Activated T-helper 2 cell treated with anti-CD3 and anti-CD28 coated beads, Interferon-gamma antibody, Interleukin-2, Interleukin-4, amounts not matched to agents 10 μg/mL and 5 μg/mL and 100 μg/mL, durations not matched to agents 14 hours and 24 hours and 36 hours (primary cell): ENCODE results near the gene GALT. TPM values are rescaled to one million over a fixed set of nuclear protein-coding genes. Genes with fewer than 3 reads are reported as not detected.

ENCODE experiments used
- DNase-seq: peaks from one replicate; pipeline ENCODE4 v3.0.0; 2021; ENCODE audit warnings: low spot score
- H3K27ac Mint-ChIP-seq: one replicate; pipeline ENCODE4 v1.8.0; 2021; ENCODE audit warnings: mixed read lengths
- H3K27me3 Mint-ChIP-seq: one replicate; pipeline ENCODE4 v1.8.0; 2021; ENCODE audit warnings: low read depth, mixed read lengths
- H3K36me3 Mint-ChIP-seq: one replicate; pipeline ENCODE4 v1.8.0; 2021; ENCODE audit warnings: low read depth, mixed read lengths
- H3K4me1 Mint-ChIP-seq: one replicate; pipeline ENCODE4 v1.8.0; 2021; ENCODE audit warnings: low read depth, mixed read lengths
- H3K4me3 Mint-ChIP-seq: one replicate; pipeline ENCODE4 v1.8.0; 2021; ENCODE audit warnings: low read depth, mild to moderate bottlenecking, moderate library complexity, mixed read lengths
- H3K9me3 Mint-ChIP-seq: one replicate; pipeline ENCODE4 v1.8.0; 2021; ENCODE audit warnings: mixed read lengths
- intact Hi-C: fragments of 100-400 bp; cut with micrococcal nuclease; formaldehyde crosslinking; loops from one replicate; pipeline ENCODE4 v1.15.1; 2023
- total RNA-seq: library from RNA; stranded (reverse); gene quantifications from 2 replicates; pipeline ENCODE4 v1.2.3, GENCODE V29; 2022

The GALT gene
- total RNA-seq, 1 donor from 2014 or later = 74.3 TPM

- peak; percentile 28 for DNase-seq
- H3K27ac Mint-ChIP-seq = peak overlapping the region; percentile 77
- H3K36me3 Mint-ChIP-seq = peaks cover 24% of the 10 kb centered on the region
- peaks cover 34% of the 10 kb centered on the region for H3K4me1 Mint-ChIP-seq
- intact Hi-C loops = no loop called here
- no peaks in the 10 kb centered on the region for H3K9me3 Mint-ChIP-seq
- H3K27me3 Mint-ChIP-seq = no peaks in the 10 kb centered on the region
- peak overlapping the region; percentile 31 for H3K4me3 Mint-ChIP-seq
Observed at GRCh38 chr9:34663303-34663605, 16.8 kb downstream of the GALT start.

GRCh38 chr9:34664281-34665066, 18.0 kb downstream of the GALT start:
- peak; percentile 70 for DNase-seq
- no peaks in the 10 kb centered on the region for H3K27me3 Mint-ChIP-seq
- H3K4me3 Mint-ChIP-seq = peak overlapping the region; percentile 85
- peaks cover 34% of the 10 kb centered on the region for H3K4me1 Mint-ChIP-seq
- H3K9me3 Mint-ChIP-seq = peaks cover 5% of the 10 kb centered on the region
- peaks cover 32% of the 10 kb centered on the region for H3K36me3 Mint-ChIP-seq
- intact Hi-C loops = loop anchor here (1.0 to 2.0 kb wide), 3 partner anchors 18 to 38 kb away; partner anchors contain the start of gene GALT
- H3K27ac Mint-ChIP-seq = peak overlapping the region; percentile 77

GRCh38 chr9:34665067-34665380, 18.5 kb downstream of the GALT start:
- H3K27me3 Mint-ChIP-seq = no peaks in the 10 kb centered on the region
- peak overlapping the region; percentile 77 for H3K27ac Mint-ChIP-seq
- H3K9me3 Mint-ChIP-seq = peaks cover 9% of the 10 kb centered on the region
- H3K36me3 Mint-ChIP-seq = peaks cover 37% of the 10 kb centered on the region
- DNase-seq = no peak
- H3K4me1 Mint-ChIP-seq = peaks cover 34% of the 10 kb centered on the region
- peak overlapping the region; percentile 85 for H3K4me3 Mint-ChIP-seq
- intact Hi-C loops = loop anchor here (2.0 kb wide), 2 partner anchors 18 to 26 kb away; partner anchors contain the start of gene GALT

DNA sequence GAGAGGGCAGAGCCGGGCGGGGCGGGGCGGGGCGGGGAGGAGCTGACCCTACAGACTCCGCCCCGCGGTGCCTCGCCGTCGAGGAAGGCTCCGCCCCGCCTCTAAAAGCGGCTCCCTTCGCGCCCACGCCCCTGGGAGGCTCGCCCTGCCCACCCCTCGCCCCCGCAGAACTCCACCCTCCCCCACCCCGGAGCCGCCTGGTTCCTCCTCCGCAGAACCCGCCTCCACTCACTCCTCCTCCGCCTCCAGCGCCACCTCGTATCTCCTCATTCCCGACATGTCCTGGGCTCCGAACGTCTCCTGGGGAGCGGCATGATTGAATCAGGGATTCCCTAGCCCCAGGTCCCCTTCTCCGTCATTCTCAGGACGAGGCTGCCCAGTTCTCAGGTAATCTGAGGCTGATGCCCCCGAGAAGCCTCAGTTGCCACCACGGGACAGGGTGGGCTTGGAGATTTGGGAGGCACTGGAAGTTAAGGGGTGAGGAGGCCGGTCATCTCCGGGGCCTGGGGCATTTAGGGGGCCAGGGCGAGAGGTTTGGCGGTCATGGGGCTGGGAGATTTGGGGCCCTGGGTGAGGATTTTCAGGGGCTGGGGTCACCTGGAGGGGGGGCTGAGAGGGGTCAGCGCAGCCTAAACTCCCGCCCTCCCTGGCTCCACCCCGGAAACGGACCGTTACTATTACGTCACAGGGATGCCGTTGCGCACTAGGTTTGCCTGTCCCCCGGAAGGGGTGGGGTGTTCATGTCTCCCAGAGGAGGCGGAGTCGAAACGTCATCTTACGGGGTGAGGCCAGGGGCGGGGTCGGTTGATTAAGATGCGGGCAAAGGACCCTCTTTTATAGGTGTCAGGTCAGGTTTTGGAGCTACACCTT, 19.1 kb downstream of the GALT start:
- H3K4me1 Mint-ChIP-seq = peaks cover 34% of the 10 kb centered on the region
- peaks cover 9% of the 10 kb centered on the region for H3K9me3 Mint-ChIP-seq
- intact Hi-C loops = loop anchor here (2.0 kb wide), 2 partner anchors 19 to 27 kb away; partner anchors contain the start of gene GALT
- H3K27me3 Mint-ChIP-seq = no peaks in the 10 kb centered on the region
- peak overlapping the region; percentile 85 for H3K4me3 Mint-ChIP-seq
- H3K27ac Mint-ChIP-seq = peak overlapping the region; percentile 82
- peaks cover 34% of the 10 kb centered on the region for H3K36me3 Mint-ChIP-seq
- peak; percentile 83 for DNase-seq

DNA sequence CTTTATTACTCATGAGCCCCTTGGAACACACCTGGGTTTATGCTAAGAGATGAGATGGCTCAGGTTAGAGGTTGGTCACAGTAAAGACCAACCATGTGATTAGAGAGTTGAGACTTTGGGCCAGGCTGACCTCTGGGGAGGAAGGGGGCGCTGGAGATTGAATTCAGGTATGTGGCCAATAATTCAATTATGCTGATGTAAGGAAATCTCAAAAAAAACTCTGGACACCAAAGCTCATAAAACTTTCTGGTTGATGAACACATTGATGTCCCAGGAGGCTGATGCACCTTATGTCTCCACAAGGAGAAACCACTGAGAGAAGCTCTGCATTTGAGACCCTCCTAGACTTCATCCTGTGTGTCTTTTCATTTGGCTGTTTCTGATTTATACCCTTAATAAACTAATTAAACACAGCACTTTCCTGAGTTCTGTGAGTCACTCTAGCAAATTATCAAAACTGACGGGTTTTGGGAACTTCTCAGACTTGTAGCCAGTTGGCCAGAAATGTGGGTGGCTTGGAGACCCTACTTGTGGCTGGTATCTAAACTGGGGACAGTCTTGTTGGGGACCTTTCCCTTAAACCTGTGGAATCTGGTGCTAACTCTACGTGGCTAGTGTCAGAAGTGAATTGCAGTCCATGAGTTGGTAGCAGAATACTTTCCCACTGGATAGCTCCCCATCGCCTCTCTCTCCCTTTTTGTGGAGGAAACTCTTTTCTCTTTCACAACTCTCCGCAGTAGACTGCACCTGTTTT, 23.5 kb downstream of the GALT start:
- peaks cover 19% of the 10 kb centered on the region for H3K36me3 Mint-ChIP-seq
- no peaks in the 10 kb centered on the region for H3K27me3 Mint-ChIP-seq
- DNase-seq = no peak
- peaks cover 4% of the 10 kb centered on the region for H3K4me1 Mint-ChIP-seq
- H3K9me3 Mint-ChIP-seq = peaks cover 9% of the 10 kb centered on the region
- H3K27ac Mint-ChIP-seq = no peak overlapping the region
- intact Hi-C loops = no loop called here
- H3K4me3 Mint-ChIP-seq = no peak overlapping the region

DNA sequence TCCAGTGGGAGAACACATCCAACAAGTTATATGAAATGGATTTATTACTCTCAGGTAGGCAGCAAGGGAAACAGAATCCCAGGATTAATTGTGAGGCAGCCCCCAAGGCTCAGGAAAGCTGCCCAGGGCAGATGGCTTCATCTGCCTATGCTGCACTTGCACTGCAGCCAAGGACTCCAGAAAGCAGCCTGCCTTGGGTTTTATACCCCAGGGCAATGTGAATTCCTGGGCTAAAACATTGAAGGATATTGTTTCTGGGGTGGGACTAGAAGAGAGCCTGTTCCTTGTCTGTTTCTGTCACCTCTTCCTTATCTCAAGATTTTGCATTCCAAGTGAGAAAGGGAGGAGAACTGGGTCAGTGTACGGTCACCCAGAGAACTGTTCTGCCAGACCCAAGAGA, 24.8 kb downstream of the GALT start:
- Mint-ChIP-seq H3K4me1 (no peaks in the 10 kb centered on the region), H3K4me3 (no peak overlapping the region), H3K9me3 (peaks cover 9% of the 10 kb centered on the region), H3K27me3 (no peaks in the 10 kb centered on the region), H3K27ac (no peak overlapping the region), H3K36me3 (peaks cover 19% of the 10 kb centered on the region)
- no peak for DNase-seq
- intact Hi-C loops = no loop called here

DNA sequence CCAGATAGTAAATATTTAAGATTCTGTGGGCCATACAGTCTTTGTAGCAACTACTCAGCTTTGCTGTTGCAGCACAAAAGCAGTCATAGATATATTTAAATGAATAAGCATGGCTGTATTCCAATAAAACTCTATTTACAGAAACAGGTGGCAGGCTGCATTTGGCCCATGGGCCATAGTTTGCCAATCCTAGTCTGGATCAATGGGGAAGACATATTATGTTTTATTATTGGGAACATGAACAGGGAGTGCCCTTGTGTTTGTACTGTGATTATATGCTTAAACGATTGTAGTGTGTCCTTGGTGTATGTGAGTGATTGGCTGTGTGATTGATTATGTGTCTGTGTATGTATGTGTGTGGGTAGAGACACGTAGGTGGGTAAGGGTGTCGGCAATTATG, 28.0 kb downstream of the GALT start:
- Mint-ChIP-seq H3K27ac (no peak overlapping the region), H3K4me3 (no peak overlapping the region), H3K27me3 (no peaks in the 10 kb centered on the region), H3K4me1 (no peaks in the 10 kb centered on the region), H3K9me3 (peaks cover 5% of the 10 kb centered on the region), H3K36me3 (peaks cover 5% of the 10 kb centered on the region)
- no peak for DNase-seq
- intact Hi-C loops = no loop called here

DNA sequence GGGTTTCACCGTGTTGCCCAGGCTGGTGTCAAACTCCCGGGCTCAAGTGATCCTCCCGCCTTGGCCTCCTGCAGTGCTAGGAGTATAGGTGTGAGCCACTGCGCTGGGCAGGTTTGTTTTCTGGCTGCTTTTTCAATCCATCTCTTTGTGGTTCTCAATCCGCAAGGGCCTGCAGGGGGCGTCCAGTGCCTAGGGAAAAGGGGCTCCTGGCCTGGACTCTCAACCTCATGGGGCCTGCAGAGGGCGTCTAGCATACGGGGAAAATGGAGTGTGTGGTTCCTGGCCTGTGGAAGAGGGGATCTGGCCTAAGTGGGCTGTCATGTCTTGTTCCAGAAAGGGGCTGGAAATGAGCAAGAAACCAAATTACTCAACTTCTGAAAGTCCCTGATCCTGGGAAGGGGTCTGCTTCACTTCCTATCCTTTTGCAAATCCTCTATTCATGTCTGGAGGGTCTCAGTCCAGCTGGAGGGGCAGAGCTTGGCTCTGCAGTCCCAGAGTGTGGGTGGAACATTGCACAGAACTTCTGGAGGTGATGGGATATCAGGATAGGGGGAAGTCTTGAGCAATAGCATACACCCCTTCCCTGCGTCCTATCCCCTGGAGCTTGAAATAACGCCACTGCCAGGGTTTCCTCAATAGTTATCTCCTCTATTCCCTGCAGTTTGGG, 28.7 kb downstream of the GALT start:
- H3K27me3 Mint-ChIP-seq = no peaks in the 10 kb centered on the region
- H3K27ac Mint-ChIP-seq = no peak overlapping the region
- H3K4me3 Mint-ChIP-seq = no peak overlapping the region
- peak; percentile 31 for DNase-seq
- no peaks in the 10 kb centered on the region for H3K4me1 Mint-ChIP-seq
- intact Hi-C loops = no loop called here
- no peaks in the 10 kb centered on the region for H3K9me3 Mint-ChIP-seq
- no peaks in the 10 kb centered on the region for H3K36me3 Mint-ChIP-seq

DNA sequence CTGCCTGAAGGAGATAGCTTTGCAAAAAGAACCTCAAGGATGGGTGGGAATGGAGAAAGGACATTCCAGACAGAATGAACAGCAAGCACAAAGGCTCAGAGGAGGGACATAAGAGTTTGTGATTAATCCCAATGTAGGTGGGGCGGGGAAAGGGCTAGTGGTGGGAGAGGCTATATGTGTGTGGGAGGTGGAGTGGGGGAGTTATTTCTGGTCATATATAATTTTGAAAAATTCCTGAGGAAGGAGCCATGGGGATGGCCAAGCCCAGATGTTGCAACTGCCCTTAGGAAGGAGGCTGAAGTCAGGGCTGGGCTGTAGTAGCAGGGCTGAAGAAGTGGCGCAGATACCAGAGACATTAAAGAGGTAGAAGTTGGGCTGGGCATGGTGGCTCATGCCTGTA, 29.4 kb downstream of the GALT start:
- no peak overlapping the region for H3K27ac Mint-ChIP-seq
- no peaks in the 10 kb centered on the region for H3K4me1 Mint-ChIP-seq
- H3K4me3 Mint-ChIP-seq = no peak overlapping the region
- no peak for DNase-seq
- H3K27me3 Mint-ChIP-seq = no peaks in the 10 kb centered on the region
- H3K9me3 Mint-ChIP-seq = no peaks in the 10 kb centered on the region
- intact Hi-C loops = no loop called here
- no peaks in the 10 kb centered on the region for H3K36me3 Mint-ChIP-seq

- Mint-ChIP-seq H3K4me3 (no peak overlapping the region), H3K36me3 (peaks cover 4% of the 10 kb centered on the region), H3K27me3 (no peaks in the 10 kb centered on the region), H3K27ac (no peak overlapping the region), H3K9me3 (no peaks in the 10 kb centered on the region), H3K4me1 (peaks cover 2% of the 10 kb centered on the region)
- intact Hi-C loops = no loop called here
- no peak for DNase-seq
Observed at GRCh38 chr9:34684145-34684544, 37.7 kb downstream of the GALT start.

DNA sequence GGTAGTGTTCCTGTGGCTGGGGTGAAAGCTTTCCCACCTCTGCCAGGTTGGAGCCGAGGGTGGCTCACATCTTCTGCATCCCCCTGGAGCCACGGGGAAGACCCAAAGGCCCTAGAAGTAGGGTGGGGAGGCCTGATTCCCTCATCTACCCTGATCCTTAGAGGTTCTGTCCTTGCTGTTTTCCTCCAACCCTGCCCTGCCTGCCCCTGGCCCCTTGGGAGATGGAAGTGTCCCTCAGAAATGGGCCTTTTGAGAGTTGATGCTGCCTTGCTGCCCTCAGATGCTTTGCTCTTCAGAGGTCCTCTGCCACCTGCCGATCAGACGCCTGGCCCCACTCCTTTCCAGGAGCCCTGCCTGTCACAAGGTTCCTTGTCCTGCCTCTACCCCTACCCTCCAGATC, 38.3 kb downstream of the GALT start:
- Mint-ChIP-seq H3K4me3 (no peak overlapping the region), H3K27me3 (no peaks in the 10 kb centered on the region), H3K27ac (no peak overlapping the region), H3K9me3 (no peaks in the 10 kb centered on the region), H3K36me3 (peaks cover 4% of the 10 kb centered on the region), H3K4me1 (peaks cover 2% of the 10 kb centered on the region)
- DNase-seq = no peak
- intact Hi-C loops = no loop called here

- Mint-ChIP-seq H3K9me3 (no peaks in the 10 kb centered on the region), H3K27ac (no peak overlapping the region), H3K4me1 (peaks cover 2% of the 10 kb centered on the region), H3K36me3 (peaks cover 4% of the 10 kb centered on the region), H3K27me3 (no peaks in the 10 kb centered on the region), H3K4me3 (no peak overlapping the region)
- DNase-seq = no peak
- intact Hi-C loops = no loop called here
Observed at GRCh38 chr9:34685591-34685990, 39.1 kb downstream of the GALT start.
